Neuronal stem cell (in vitro differentiated cells): ENCODE data around the gene NAV2. TPM values are rescaled to one million over a fixed set of nuclear protein-coding genes. Genes with fewer than 3 reads are reported as not detected.

Experiments used
- DNase-seq: peaks from one replicate; pipeline ENCODE4 v3.0.0-alpha.2; 2013; ENCODE audit warnings: low spot score
- H2AFZ ChIP-seq: one replicate; pipeline ENCODE4 v1.6.1; 2013; ENCODE audit warnings: mild to moderate bottlenecking, low read length, inconsistent platforms
- H2AK5ac ChIP-seq: 2 replicates; pipeline ENCODE4 v1.6.1; 2013; ENCODE audit warnings: low read depth, mild to moderate bottlenecking, inconsistent platforms, low read length, moderate library complexity, mixed read lengths
- H2BK120ac ChIP-seq: 2 replicates; pipeline ENCODE4 v1.6.1; 2013; ENCODE audit warnings: low read depth, mild to moderate bottlenecking, inconsistent platforms, low read length, moderate library complexity, mixed read lengths
- H2BK12ac ChIP-seq: one replicate; pipeline ENCODE4 v1.6.1; 2013; ENCODE audit warnings: low read length, inconsistent platforms
- H2BK15ac ChIP-seq: 2 replicates; pipeline ENCODE4 v1.6.1; 2013; ENCODE audit warnings: mild to moderate bottlenecking, low read length, inconsistent platforms, mixed read lengths
- H2BK5ac ChIP-seq: one replicate; pipeline ENCODE4 v1.6.1; 2013; ENCODE audit warnings: inconsistent platforms, mild to moderate bottlenecking, low read length, moderate library complexity
- H3K14ac ChIP-seq: one replicate; pipeline ENCODE4 v1.6.1; 2013; ENCODE audit warnings: low read length, inconsistent platforms
- H3K18ac ChIP-seq: 2 replicates; pipeline ENCODE4 v1.6.1; 2013; ENCODE audit warnings: low read length, inconsistent platforms
- H3K23ac ChIP-seq: 2 replicates; pipeline ENCODE4 v1.6.1; 2013; ENCODE audit warnings: low read depth, mild to moderate bottlenecking, mixed read lengths, low read length, inconsistent platforms; ENCODE audit not compliant: poor library complexity
- H3K27ac ChIP-seq: replicated peaks from 3 replicates; pipeline ENCODE4 v1.5.1; 2013; ENCODE audit warnings: low read length, inconsistent platforms
- H3K27me3 ChIP-seq, 3 experiments: 2 replicates each; pipeline ENCODE4 v1.6.1; 2013; ENCODE audit warnings: low read length in 3 of 3, mild to moderate bottlenecking in 2 of 3, inconsistent platforms in 1 of 3, low read depth in 1 of 3, mixed read lengths in 1 of 3, moderate library complexity in 1 of 3; ENCODE audit not compliant: control insufficient read depth in 3 of 3, insufficient read depth in 3 of 3
- H3K36me3 ChIP-seq, 2 donors: replicated peaks in 1 of 2; 2 replicates each; pipeline ENCODE4 v1.6.1; 2013; ENCODE audit warnings: low read length in 2 of 2; ENCODE audit not compliant: control insufficient read depth in 2 of 2, insufficient read depth in 2 of 2
- H3K4ac ChIP-seq: 2 replicates; pipeline ENCODE4 v1.6.1; 2013; ENCODE audit warnings: inconsistent platforms, mild to moderate bottlenecking, low read length, moderate library complexity
- H3K4me1 ChIP-seq, 2 donors: 1 replicate in 1 of 2; 2 replicates in 1 of 2; pipeline ENCODE4 v1.6.1; 2013; ENCODE audit warnings: low read length in 2 of 2, low read depth in 1 of 2; ENCODE audit not compliant: control insufficient read depth in 2 of 2, insufficient read depth in 1 of 2
- H3K4me2 ChIP-seq: one replicate; pipeline ENCODE4 v1.6.1; 2013; ENCODE audit warnings: mild to moderate bottlenecking, low read length, inconsistent platforms; ENCODE audit not compliant: insufficient read depth, poor library complexity, severe bottlenecking
- H3K4me3 ChIP-seq, 2 donors: 2 replicates each; pipeline ENCODE4 v1.5.1; 2013; ENCODE audit warnings: low read length in 2 of 2, mild to moderate bottlenecking in 2 of 2, inconsistent platforms in 1 of 2, moderate library complexity in 1 of 2
- H3K79me1 ChIP-seq: one replicate; pipeline ENCODE4 v1.6.1; 2013; ENCODE audit warnings: low read depth, mild to moderate bottlenecking, inconsistent platforms, low read length, moderate library complexity
- H3K9ac ChIP-seq: one replicate; pipeline ENCODE4 v1.6.1; 2013; ENCODE audit warnings: mild to moderate bottlenecking, low read depth, low read length, inconsistent platforms; ENCODE audit not compliant: poor library complexity
- H3K9me3 ChIP-seq, 2 donors: replicated peaks in 1 of 2; 2 replicates each; pipeline versions ENCODE3 to v1.6.1; 2013; ENCODE audit warnings: low read length in 2 of 2, mild to moderate bottlenecking in 2 of 2, inconsistent platforms in 1 of 2, low read depth in 1 of 2, mixed read lengths in 1 of 2, moderate library complexity in 1 of 2; ENCODE audit not compliant: control insufficient read depth in 2 of 2, insufficient read depth in 1 of 2
- H4K8ac ChIP-seq: one replicate; pipeline ENCODE4 v1.6.1; 2013; ENCODE audit warnings: low read depth, mild to moderate bottlenecking, inconsistent platforms, low read length, moderate library complexity
- H4K91ac ChIP-seq: one replicate; pipeline ENCODE4 v1.6.1; 2013; ENCODE audit warnings: low read length, low read depth, mild to moderate bottlenecking, inconsistent platforms; ENCODE audit not compliant: poor library complexity
- WGBS, 2 donors: extraction: QIAGEN DNeasy Blood & Tissue Kit; methylation state at CpG; one replicate each; pipeline ENCODE4 v1.1.7; 2013; ENCODE audit warnings: missing lambda C conversion rate in 2 of 2, mixed read lengths in 1 of 2; ENCODE audit not compliant: insufficient read length in 2 of 2, insufficient replicate concordance in 1 of 2; ENCODE audit errors: extremely low coverage in 2 of 2; 5-methylcytosine and 5-hydroxymethylcytosine counted together
- polyA plus RNA-seq, 2 experiments: library from polyadenylated mRNA; stranded (reverse); fragments of 200-250 nt; gene quantifications; one replicate each; pipeline ENCODE4 v1.2.3, GENCODE V29; 2013

The NAV2 gene
- polyA plus RNA-seq (2013, experiment 1 of 2) = 3.2 TPM
- polyA plus RNA-seq (2013, experiment 2 of 2) = 3.3 TPM

GRCh38 chr11:19712281-19713195, at the start of gene NAV2:
TSS of gene NAV2 (plus strand) at chr11:19712837. CDS start at chr11:19713696, 859 bp downstream.
- Histone ChIP-seq H3K23ac (peak within 1 kb of the TSS; percentile 59), H3K18ac (peak within 1 kb of the TSS; percentile 92), H3K4ac (no peak within 1 kb of the TSS), H3K4me3 (peak within 1 kb of the TSS; percentile 62 to 77), H3K36me3 (no peaks in the 10 kb centered on the region), H2AFZ (peak within 1 kb of the TSS; percentile 92), H3K9ac (peak within 1 kb of the TSS; percentile 86), H3K79me1 (no peaks in the 10 kb centered on the region), H3K27me3 (peaks cover 3 to 34% (median 15%) of the 10 kb centered on the region in 3 experiments), H2AK5ac (peak within 1 kb of the TSS; percentile 32), H2BK15ac (peak within 1 kb of the TSS; percentile 56), H4K8ac (no peak within 1 kb of the TSS), H2BK120ac (peak within 1 kb of the TSS; percentile 58), H3K27ac (peak within 1 kb of the TSS; percentile 87), H3K4me1 (peaks cover 9 to 15% of the 10 kb centered on the region in 2 donors), H3K4me2 (peak within 1 kb of the TSS; percentile 97), H2BK12ac (no peak within 1 kb of the TSS), H4K91ac (no peak within 1 kb of the TSS), H3K14ac (peak within 1 kb of the TSS; percentile 60), H3K9me3 (peaks cover 0 to 1% of the 10 kb centered on the region in 2 donors), H2BK5ac (peak within 1 kb of the TSS; percentile 61)
- no CpG with 5 or more reads among the region's 91 CpGs for WGBS, 2 donors
- peak; percentile 93 for DNase-seq

DNA sequence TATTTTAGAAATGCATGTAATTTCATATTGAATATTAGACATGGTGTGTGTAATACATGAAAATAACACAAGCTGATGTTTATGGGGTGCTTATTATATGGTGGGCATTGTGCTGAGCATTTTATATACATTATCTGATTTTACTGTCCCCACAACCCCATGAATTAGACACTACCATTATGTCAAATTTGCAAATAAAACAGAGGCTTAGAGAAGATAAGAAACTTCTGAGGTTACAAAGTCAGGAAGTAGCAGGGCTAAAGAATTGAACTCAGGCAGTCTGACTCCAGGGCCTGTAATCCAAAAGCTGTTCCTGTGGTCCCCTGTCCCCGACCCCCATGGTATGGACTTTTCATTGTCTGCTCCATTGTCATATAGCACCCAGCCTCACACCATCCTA, 49.4 kb upstream of the NAV2 start:
- no peak overlapping the region for H2BK12ac ChIP-seq
- no peak overlapping the region for H3K4me3 ChIP-seq
- H3K9ac ChIP-seq = no peak overlapping the region
- H4K8ac ChIP-seq = no peak overlapping the region
- no peak overlapping the region for H2AK5ac ChIP-seq
- H3K27me3 ChIP-seq = no peaks in the 10 kb centered on the region
- H4K91ac ChIP-seq = no peak overlapping the region
- no peak for DNase-seq
- no peak overlapping the region for H2AFZ ChIP-seq
- H3K27ac ChIP-seq = no peak overlapping the region
- H3K14ac ChIP-seq = no peak overlapping the region
- H3K4me2 ChIP-seq = no peak overlapping the region
- no peak overlapping the region for H3K18ac ChIP-seq
- no peaks in the 10 kb centered on the region for H3K79me1 ChIP-seq
- H2BK5ac ChIP-seq = no peak overlapping the region
- no peaks in the 10 kb centered on the region for H3K36me3 ChIP-seq
- no peak overlapping the region for H2BK120ac ChIP-seq
- H2BK15ac ChIP-seq = no peak overlapping the region
- H3K9me3 ChIP-seq = no peaks in the 10 kb centered on the region
- peaks cover 0 to 19% of the 10 kb centered on the region in 2 donors for H3K4me1 ChIP-seq
- WGBS, 2 donors = no CpG with 5 or more reads among the region's 1 CpG
- H3K4ac ChIP-seq = no peak overlapping the region
- H3K23ac ChIP-seq = no peak overlapping the region

GRCh38 chr11:19664886-19665548, 47.6 kb upstream of the NAV2 start:
- H2AFZ ChIP-seq = no peak overlapping the region
- no peak overlapping the region for H2BK15ac ChIP-seq
- no peak overlapping the region for H3K4me3 ChIP-seq
- no peak overlapping the region for H3K27ac ChIP-seq
- H3K79me1 ChIP-seq = no peaks in the 10 kb centered on the region
- no peak overlapping the region for H2BK12ac ChIP-seq
- H3K9ac ChIP-seq = no peak overlapping the region
- no peak overlapping the region for H2BK120ac ChIP-seq
- H3K18ac ChIP-seq = no peak overlapping the region
- H2BK5ac ChIP-seq = no peak overlapping the region
- H4K91ac ChIP-seq = no peak overlapping the region
- no CpG with 5 or more reads among the region's 4 CpGs for WGBS, 2 donors
- no peaks in the 10 kb centered on the region for H3K36me3 ChIP-seq
- H2AK5ac ChIP-seq = no peak overlapping the region
- H4K8ac ChIP-seq = no peak overlapping the region
- no peaks in the 10 kb centered on the region for H3K27me3 ChIP-seq
- H3K4me1 ChIP-seq = peaks cover 2 to 18% of the 10 kb centered on the region in 2 donors
- no peak overlapping the region for H3K4ac ChIP-seq
- no peak overlapping the region for H3K14ac ChIP-seq
- H3K4me2 ChIP-seq = no peak overlapping the region
- H3K23ac ChIP-seq = no peak overlapping the region
- no peaks in the 10 kb centered on the region for H3K9me3 ChIP-seq
- no peak for DNase-seq

- Histone ChIP-seq H3K4ac (no peak overlapping the region), H3K27me3 (no peaks in the 10 kb centered on the region), H2BK12ac (no peak overlapping the region), H2BK120ac (no peak overlapping the region), H4K8ac (no peak overlapping the region), H3K18ac (no peak overlapping the region), H4K91ac (no peak overlapping the region), H3K9ac (no peak overlapping the region), H3K4me3 (no peak overlapping the region), H3K14ac (no peak overlapping the region), H3K9me3 (no peaks in the 10 kb centered on the region), H3K23ac (no peak overlapping the region), H2BK15ac (no peak overlapping the region), H3K36me3 (no peaks in the 10 kb centered on the region), H3K79me1 (no peaks in the 10 kb centered on the region), H3K4me2 (no peak overlapping the region), H2AK5ac (no peak overlapping the region), H2AFZ (no peak overlapping the region), H2BK5ac (no peak overlapping the region), H3K27ac (no peak overlapping the region), H3K4me1 (peaks cover 6 to 17% of the 10 kb centered on the region in 2 donors)
- no peak for DNase-seq
- no CpG with 5 or more reads among the region's 3 CpGs for WGBS, 2 donors
Measured at GRCh38 chr11:19666951-19667350, 45.7 kb upstream of the NAV2 start.
